Muscle layer of colon (tissue), 2 donors: ENCODE measurements around the gene WHRN.

Experiments used
- H3K27ac ChIP-seq: one replicate; pipeline ENCODE4 v1.7.0; 2013; ENCODE audit warnings: low read depth, mild to moderate bottlenecking, low read length, moderate library complexity
- H3K27me3 ChIP-seq, 2 donors: one replicate each; pipeline ENCODE4 v1.7.0; 2013; ENCODE audit warnings: low read length in 2 of 2, mild to moderate bottlenecking in 2 of 2; ENCODE audit not compliant: insufficient read depth in 2 of 2, control insufficient read depth in 1 of 2
- H3K36me3 ChIP-seq: one replicate; pipeline ENCODE4 v1.7.0; 2013; ENCODE audit warnings: mild to moderate bottlenecking, low read length; ENCODE audit not compliant: insufficient read depth
- H3K4me1 ChIP-seq: one replicate; pipeline ENCODE4 v1.7.0; 2013; ENCODE audit warnings: mild to moderate bottlenecking, low read length; ENCODE audit not compliant: insufficient read depth
- H3K4me3 ChIP-seq, 2 donors: one replicate each; pipeline ENCODE4 v1.7.0; 2013; ENCODE audit warnings: low read length in 2 of 2, low read depth in 1 of 2, mild to moderate bottlenecking in 1 of 2, moderate library complexity in 1 of 2
- H3K9ac ChIP-seq: one replicate; pipeline ENCODE4 v1.7.0; 2013; ENCODE audit warnings: low read length
- H3K9me3 ChIP-seq: one replicate; pipeline ENCODE4 v1.7.0; 2013; ENCODE audit warnings: mild to moderate bottlenecking, low read length
- donor health status: abdominal sarcoma.
- donor health status: Adenocarcinoma of cecum.

Gene WHRN

GRCh38 chr9:114513055-114513958, 8.0 kb upstream of the WHRN start:
- H3K27me3 ChIP-seq: no peaks in the 10 kb centered on the region
- H3K36me3 ChIP-seq: no peaks in the 10 kb centered on the region
- H3K4me3 ChIP-seq: no peak overlapping the region

GRCh38 chr9:114511978-114512874, 7.0 kb upstream of the WHRN start:
- Histone ChIP-seq H3K27me3 (no peaks in the 10 kb centered on the region), H3K4me3 (no peak overlapping the region), H3K9ac (no peak overlapping the region), H3K9me3 (no peaks in the 10 kb centered on the region), H3K36me3 (no peaks in the 10 kb centered on the region), H3K4me1 (no peaks in the 10 kb centered on the region), H3K27ac (no peak overlapping the region)

More at GRCh38 chr9:114513055-114513958, 8.0 kb upstream of the WHRN start:
- H3K9me3 ChIP-seq: no peaks in the 10 kb centered on the region
- H3K27ac ChIP-seq: no peak overlapping the region
- no peak overlapping the region for H3K9ac ChIP-seq
- no peaks in the 10 kb centered on the region for H3K4me1 ChIP-seq

- Histone ChIP-seq H3K27me3 (no peaks in the 10 kb centered on the region), H3K4me3 (no peak overlapping the region), H3K36me3 (no peaks in the 10 kb centered on the region), H3K9ac (no peak overlapping the region), H3K4me1 (peaks cover 15% of the 10 kb centered on the region), H3K9me3 (no peaks in the 10 kb centered on the region), H3K27ac (no peak overlapping the region)
Observed at GRCh38 chr9:114507726-114508125, 2.5 kb upstream of the WHRN start.

GRCh38 chr9:114506082-114506390, 763 bp upstream of the WHRN start:
- peak overlapping the region; percentile 72 to 94 for H3K4me3 ChIP-seq
- no peaks in the 10 kb centered on the region for H3K27me3 ChIP-seq
- no peaks in the 10 kb centered on the region for H3K36me3 ChIP-seq
- H3K27ac ChIP-seq: peak overlapping the region; percentile 40
- H3K9me3 ChIP-seq: no peaks in the 10 kb centered on the region
- peaks cover 24% of the 10 kb centered on the region for H3K4me1 ChIP-seq
- peak overlapping the region; percentile 75 for H3K9ac ChIP-seq

GRCh38 chr9:114504341-114505186, 709 bp downstream of the WHRN start:
- Histone ChIP-seq H3K27me3 (no peaks in the 10 kb centered on the region), H3K9ac (peak overlapping the region; percentile 67), H3K9me3 (no peaks in the 10 kb centered on the region), H3K27ac (peak overlapping the region; percentile 96), H3K36me3 (no peaks in the 10 kb centered on the region), H3K4me1 (peaks cover 28% of the 10 kb centered on the region), H3K4me3 (peak overlapping the region; percentile 72 to 94)

GRCh38 chr9:114503522-114504340, 1.5 kb downstream of the WHRN start:
- H3K9ac ChIP-seq: peak overlapping the region; percentile 67

GRCh38 chr9:114503009-114503408, 2.3 kb downstream of the WHRN start:
- peak overlapping the region; percentile 67 for H3K9ac ChIP-seq
- peak overlapping the region; percentile 96 for H3K27ac ChIP-seq
- no peaks in the 10 kb centered on the region for H3K9me3 ChIP-seq
- H3K27me3 ChIP-seq: no peaks in the 10 kb centered on the region
- peaks cover 28% of the 10 kb centered on the region for H3K4me1 ChIP-seq
- peak overlapping the region; percentile 7 to 72 for H3K4me3 ChIP-seq
- no peaks in the 10 kb centered on the region for H3K36me3 ChIP-seq

More at GRCh38 chr9:114503522-114504340, 1.5 kb downstream of the WHRN start:
- Histone ChIP-seq H3K4me1 (peaks cover 28% of the 10 kb centered on the region), H3K27ac (peak overlapping the region; percentile 96), H3K36me3 (no peaks in the 10 kb centered on the region), H3K4me3 (peak overlapping the region; percentile 72 to 94), H3K9me3 (no peaks in the 10 kb centered on the region), H3K27me3 (no peaks in the 10 kb centered on the region)

GRCh38 chr9:114501796-114502682, 3.2 kb downstream of the WHRN start:
- peaks cover 3% of the 10 kb centered on the region for H3K36me3 ChIP-seq
- no peaks in the 10 kb centered on the region for H3K27me3 ChIP-seq
- peak overlapping the region; percentile 67 for H3K9ac ChIP-seq
- peak overlapping the region; percentile 7 to 72 for H3K4me3 ChIP-seq
- peaks cover 28% of the 10 kb centered on the region for H3K4me1 ChIP-seq
- H3K9me3 ChIP-seq: no peaks in the 10 kb centered on the region
- peak overlapping the region; percentile 96 for H3K27ac ChIP-seq

- Histone ChIP-seq H3K4me1 (peaks cover 28% of the 10 kb centered on the region), H3K4me3 (no peak overlapping the region)
Observed at GRCh38 chr9:114500697-114501292, 4.5 kb downstream of the WHRN start.

More at GRCh38 chr9:114500697-114501292, 4.5 kb downstream of the WHRN start:
- no peaks in the 10 kb centered on the region for H3K27me3 ChIP-seq
- H3K9me3 ChIP-seq: no peaks in the 10 kb centered on the region
- no peak overlapping the region for H3K9ac ChIP-seq
- peak overlapping the region; percentile 96 for H3K27ac ChIP-seq
- peaks cover 3% of the 10 kb centered on the region for H3K36me3 ChIP-seq
